T-helper 17 cell (primary cell): ENCODE data around the gene GPRC5C. TPM values are rescaled to one million over a fixed set of nuclear protein-coding genes. Genes with fewer than 3 reads are reported as not detected.

Source experiments
- ATAC-seq: fragments of 150-1000 bp; cut with Tn5 transposase; 2 replicates; pipeline ENCODE4 v1.10.0; 2021; ENCODE audit warnings: mild to moderate bottlenecking, moderate library complexity
- DNase-seq, 3 donors: peaks; one replicate each; pipeline versions ENCODE4 v3.0.0 to v3.0.0-alpha.2; 2020 to 2021
- H3K9me3 ChIP-seq: one replicate; pipeline ENCODE4 v1.7.0; 2013; ENCODE audit warnings: low read length, mild to moderate bottlenecking; ENCODE audit not compliant: control insufficient read depth, poor library complexity, severe bottlenecking
- H3K27ac Mint-ChIP-seq: one replicate; pipeline ENCODE4 v1.8.0; 2022; ENCODE audit warnings: mild to moderate bottlenecking, moderate library complexity, mixed read lengths
- H3K27me3 Mint-ChIP-seq: one replicate; pipeline ENCODE4 v1.8.0; 2022; ENCODE audit warnings: mixed read lengths
- H3K36me3 Mint-ChIP-seq: one replicate; pipeline ENCODE4 v1.8.0; 2022; ENCODE audit warnings: low read depth, mixed read lengths
- H3K4me1 Mint-ChIP-seq: one replicate; pipeline ENCODE4 v1.8.0; 2022; ENCODE audit warnings: mild to moderate bottlenecking, mixed read lengths
- H3K4me3 Mint-ChIP-seq: one replicate; pipeline ENCODE4 v1.8.0; 2022; ENCODE audit warnings: mild to moderate bottlenecking, moderate library complexity, mixed read lengths
- total RNA-seq, 4 donors: library from RNA in 2 of 4; stranded (reverse) in 2 of 4; gene quantifications; one replicate each; pipeline ENCODE4 v1.2.3 and lab custom pipeline; 2022 to 2026

The GPRC5C gene
- total RNA-seq, 2 donors from 2014 or later, result 0.18 TPM; not detected in 1

- H3K27ac Mint-ChIP-seq, result no peak within 1 kb of the TSS
- DNase-seq (no peak), ATAC-seq (no peak)
- H3K9me3 ChIP-seq, result no peaks in the 10 kb centered on the region
- no peak within 1 kb of the TSS for H3K4me3 Mint-ChIP-seq
- peaks cover 34% of the 10 kb centered on the region for H3K4me1 Mint-ChIP-seq
- no peaks in the 10 kb centered on the region for H3K27me3 Mint-ChIP-seq
- no peaks in the 10 kb centered on the region for H3K36me3 Mint-ChIP-seq
These were observed 34.4 kb downstream of the GPRC5C start, which contains the start of gene CD300A for GRCh38 chr17:74466111-74466827. TSS of gene CD300A (plus strand) at chr17:74466634. CDS start at chr17:74466704, 70 bp downstream.

DNA sequence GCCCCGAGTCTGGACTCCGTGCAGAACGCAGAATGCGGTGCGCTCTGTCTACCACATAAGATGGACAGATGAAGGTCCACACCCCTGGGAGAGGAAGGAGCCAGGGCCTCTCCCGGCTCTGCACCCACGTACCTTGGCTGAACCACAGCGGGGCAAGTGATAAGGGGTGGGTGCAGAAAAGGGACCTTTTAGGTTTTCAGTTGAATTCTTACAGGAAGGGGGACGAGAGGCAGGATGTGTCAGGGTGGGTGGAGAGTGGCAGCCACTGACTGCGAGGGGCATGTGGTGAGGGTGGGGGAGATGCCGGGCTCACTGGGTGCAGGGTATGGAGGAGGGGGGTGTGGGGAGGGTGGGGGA lies 34.9 kb downstream of the GPRC5C start:
- Mint-ChIP-seq H3K27me3 (no peaks in the 10 kb centered on the region), H3K27ac (no peak overlapping the region), H3K36me3 (no peaks in the 10 kb centered on the region), H3K4me1 (peaks cover 35% of the 10 kb centered on the region), H3K4me3 (no peak overlapping the region)
- H3K9me3 ChIP-seq, result no peaks in the 10 kb centered on the region
- ATAC-seq (no peak), DNase-seq (no peak)

DNA sequence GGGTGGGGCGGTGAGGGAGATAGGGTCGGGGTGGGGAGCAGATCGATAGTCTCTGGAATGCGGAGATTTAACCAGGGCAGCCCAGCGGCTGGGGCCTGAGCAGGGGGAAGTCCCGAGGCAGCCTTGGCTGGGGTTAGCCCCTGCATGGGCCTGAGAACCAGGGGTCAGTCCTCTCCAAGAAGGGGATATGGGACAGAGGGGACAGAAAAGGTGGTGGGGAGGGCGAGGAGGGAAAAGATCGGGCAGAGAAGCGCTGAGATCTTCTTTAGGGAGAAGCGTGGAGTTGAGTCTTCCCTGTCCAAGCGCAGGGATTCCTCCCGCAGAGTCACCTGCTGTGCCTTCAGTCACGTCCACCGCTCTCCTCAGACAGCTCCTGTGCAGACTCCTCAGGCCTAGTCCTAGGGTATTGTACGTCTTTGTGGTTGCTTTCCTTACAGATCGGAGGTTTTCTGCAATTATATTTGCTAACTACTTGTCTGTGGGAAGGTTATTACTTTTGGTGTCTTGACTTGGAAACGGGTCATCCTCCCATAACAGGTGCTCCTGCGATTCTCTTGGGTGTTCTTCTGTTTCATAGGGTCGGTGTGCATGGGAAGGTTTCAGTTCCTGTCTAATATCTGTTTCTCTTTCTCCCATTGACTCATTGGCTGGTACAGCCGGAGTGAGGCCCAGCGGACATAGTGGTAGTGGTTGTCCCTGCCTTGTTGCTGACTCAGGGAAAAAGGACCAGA lies 35.5 kb downstream of the GPRC5C start:
- H3K36me3 Mint-ChIP-seq, result no peaks in the 10 kb centered on the region
- peaks cover 34% of the 10 kb centered on the region for H3K4me1 Mint-ChIP-seq
- no peak overlapping the region for H3K27ac Mint-ChIP-seq
- H3K27me3 Mint-ChIP-seq, result no peaks in the 10 kb centered on the region
- no peak overlapping the region for H3K4me3 Mint-ChIP-seq
- ATAC-seq, result no peak
- no peak for DNase-seq
- no peaks in the 10 kb centered on the region for H3K9me3 ChIP-seq

- no peak for DNase-seq
- Mint-ChIP-seq H3K27ac (peak overlapping the region; percentile 60), H3K36me3 (peaks cover 4% of the 10 kb centered on the region), H3K27me3 (no peaks in the 10 kb centered on the region), H3K4me1 (peaks cover 28% of the 10 kb centered on the region), H3K4me3 (no peak overlapping the region)
- no peak for ATAC-seq
- H3K9me3 ChIP-seq, result no peaks in the 10 kb centered on the region
These were observed 39.5 kb downstream of the GPRC5C start for GRCh38 chr17:74471341-74471740.

GRCh38 chr17:74472890-74473289 lies 41.0 kb downstream of the GPRC5C start:
- H3K27ac Mint-ChIP-seq, result no peak overlapping the region
- H3K27me3 Mint-ChIP-seq, result no peaks in the 10 kb centered on the region
- H3K4me3 Mint-ChIP-seq, result peak overlapping the region; percentile 76
- H3K4me1 Mint-ChIP-seq, result peaks cover 23% of the 10 kb centered on the region
- no peak for ATAC-seq
- H3K9me3 ChIP-seq, result no peaks in the 10 kb centered on the region
- H3K36me3 Mint-ChIP-seq, result peaks cover 4% of the 10 kb centered on the region
- DNase-seq, result no peak

- Mint-ChIP-seq H3K36me3 (peaks cover 4% of the 10 kb centered on the region), H3K27ac (peak overlapping the region; percentile 48)
These were observed 41.4 kb downstream of the GPRC5C start for GRCh38 chr17:74473294-74473693.

DNA sequence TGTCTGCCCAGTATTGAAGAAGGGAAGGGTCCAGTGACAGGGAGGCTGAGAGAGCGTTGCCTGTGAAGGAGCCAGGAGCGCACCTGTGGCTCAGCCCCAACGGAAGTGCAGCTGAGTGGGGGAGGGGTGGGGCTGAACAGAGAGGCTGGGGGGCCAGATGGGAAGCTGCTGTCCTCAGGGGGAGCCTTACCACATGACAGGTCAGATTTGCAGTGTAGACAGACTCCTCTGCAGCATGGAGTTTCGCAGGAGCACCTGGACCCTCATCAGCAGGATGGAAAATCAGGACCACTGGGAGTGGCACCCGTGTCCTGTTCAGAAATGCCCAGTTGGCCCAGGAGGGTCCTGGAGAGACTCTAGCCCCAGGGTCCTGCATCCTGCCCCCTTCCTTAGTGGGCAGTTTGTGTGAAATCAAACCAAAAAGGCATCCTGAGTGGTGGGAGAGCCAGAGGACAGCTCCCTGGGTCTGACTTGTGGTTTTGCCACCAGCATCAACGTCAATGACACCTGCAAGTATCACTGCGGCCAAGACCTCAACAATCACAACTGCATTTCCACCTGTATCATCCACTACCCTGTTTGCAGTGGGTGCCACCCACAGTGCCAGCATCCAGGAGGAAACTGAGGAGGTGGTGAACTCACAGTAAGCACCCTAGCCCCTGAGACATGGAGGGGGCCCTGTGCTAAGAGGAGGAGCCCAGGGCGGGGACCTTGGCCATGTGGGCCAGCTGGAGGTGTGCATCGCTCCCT lies 42.3 kb downstream of the GPRC5C start:
- Mint-ChIP-seq H3K4me3 (peak overlapping the region; percentile 76), H3K36me3 (peaks cover 4% of the 10 kb centered on the region), H3K27ac (peak overlapping the region; percentile 48), H3K27me3 (no peaks in the 10 kb centered on the region), H3K4me1 (peaks cover 36% of the 10 kb centered on the region)
- H3K9me3 ChIP-seq, result no peaks in the 10 kb centered on the region
- DNase-seq, result no peak
- peak; percentile 61 for ATAC-seq

More at GRCh38 chr17:74473294-74473693, 41.4 kb downstream of the GPRC5C start:
- Mint-ChIP-seq H3K4me3 (peak overlapping the region; percentile 76), H3K4me1 (peaks cover 27% of the 10 kb centered on the region), H3K27me3 (no peaks in the 10 kb centered on the region)
- ATAC-seq (no peak), DNase-seq (no peak)
- no peaks in the 10 kb centered on the region for H3K9me3 ChIP-seq

DNA sequence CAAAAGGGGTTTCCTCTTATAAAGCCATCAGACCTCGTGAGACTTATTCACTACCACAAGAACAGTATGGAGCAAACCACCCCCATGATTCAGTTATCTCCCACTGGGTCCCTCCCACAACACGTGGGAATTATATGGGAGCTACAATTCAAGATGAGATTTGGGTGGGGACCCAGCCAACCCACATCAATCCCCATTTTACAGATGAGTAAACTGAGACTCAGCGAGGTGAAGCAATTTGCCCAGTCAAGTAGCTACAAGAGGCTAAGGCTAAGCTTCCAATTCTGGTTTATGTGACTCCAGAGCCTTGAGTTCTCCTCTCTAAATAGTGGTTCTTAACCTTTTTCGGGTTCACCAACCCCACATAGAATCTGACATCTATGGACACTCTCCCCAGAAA lies 43.3 kb downstream of the GPRC5C start:
- no peak overlapping the region for H3K4me3 Mint-ChIP-seq
- H3K9me3 ChIP-seq, result no peaks in the 10 kb centered on the region
- H3K36me3 Mint-ChIP-seq, result peaks cover 4% of the 10 kb centered on the region
- H3K27me3 Mint-ChIP-seq, result no peaks in the 10 kb centered on the region
- DNase-seq (no peak), ATAC-seq (no peak)
- H3K27ac Mint-ChIP-seq, result peak overlapping the region; percentile 48
- peaks cover 39% of the 10 kb centered on the region for H3K4me1 Mint-ChIP-seq

DNA sequence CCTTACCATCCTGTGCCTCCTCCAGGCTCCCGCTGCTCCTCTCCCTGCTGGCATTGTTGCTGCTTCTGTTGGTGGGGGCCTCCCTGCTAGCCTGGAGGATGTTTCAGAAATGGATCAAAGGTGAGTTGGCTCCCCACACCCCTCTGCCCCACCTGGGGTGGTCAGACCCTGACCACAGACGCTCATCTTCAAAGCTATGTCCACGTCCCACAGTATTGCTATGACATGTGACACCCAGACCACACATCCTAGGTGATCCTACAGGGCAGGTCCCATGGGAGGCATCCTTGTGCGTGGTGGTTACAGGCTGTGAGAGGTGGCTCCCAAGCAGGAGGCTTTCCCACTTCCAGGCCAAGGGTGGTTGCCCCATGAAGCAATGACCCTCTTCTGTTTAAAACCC lies 45.5 kb downstream of the GPRC5C start:
- H3K4me3 Mint-ChIP-seq, result no peak overlapping the region
- no peaks in the 10 kb centered on the region for H3K9me3 ChIP-seq
- no peak for ATAC-seq
- H3K4me1 Mint-ChIP-seq, result peaks cover 33% of the 10 kb centered on the region
- H3K27me3 Mint-ChIP-seq, result no peaks in the 10 kb centered on the region
- DNase-seq, result no peak
- no peak overlapping the region for H3K27ac Mint-ChIP-seq
- H3K36me3 Mint-ChIP-seq, result peaks cover 4% of the 10 kb centered on the region

GRCh38 chr17:74478420-74479100 lies 46.7 kb downstream of the GPRC5C start:
- no peak for DNase-seq
- H3K9me3 ChIP-seq, result no peaks in the 10 kb centered on the region
- H3K4me1 Mint-ChIP-seq, result peaks cover 31% of the 10 kb centered on the region

GRCh38 chr17:74480290-74480689 lies 48.4 kb downstream of the GPRC5C start:
- Mint-ChIP-seq H3K4me1 (peaks cover 26% of the 10 kb centered on the region), H3K36me3 (peaks cover 4% of the 10 kb centered on the region), H3K27ac (peak overlapping the region; percentile 84), H3K4me3 (peak overlapping the region; percentile 67), H3K27me3 (no peaks in the 10 kb centered on the region)
- ATAC-seq (no peak), DNase-seq (no peak)
- no peaks in the 10 kb centered on the region for H3K9me3 ChIP-seq

More at GRCh38 chr17:74478420-74479100, 46.7 kb downstream of the GPRC5C start:
- peak overlapping the region; percentile 77 for H3K4me3 Mint-ChIP-seq
- peak overlapping the region; percentile 84 for H3K27ac Mint-ChIP-seq
- H3K27me3 Mint-ChIP-seq, result no peaks in the 10 kb centered on the region
- peak; percentile 69 for ATAC-seq
- H3K36me3 Mint-ChIP-seq, result peaks cover 4% of the 10 kb centered on the region

GRCh38 chr17:74481621-74482020 lies 49.7 kb downstream of the GPRC5C start:
- DNase-seq (no peak), ATAC-seq (no peak)
- H3K27ac Mint-ChIP-seq, result no peak overlapping the region
- H3K4me1 Mint-ChIP-seq, result peaks cover 28% of the 10 kb centered on the region
- no peak overlapping the region for H3K4me3 Mint-ChIP-seq
- H3K9me3 ChIP-seq, result no peaks in the 10 kb centered on the region
- H3K36me3 Mint-ChIP-seq, result no peaks in the 10 kb centered on the region
- no peaks in the 10 kb centered on the region for H3K27me3 Mint-ChIP-seq

- Mint-ChIP-seq H3K4me1 (peaks cover 16% of the 10 kb centered on the region), H3K36me3 (no peaks in the 10 kb centered on the region), H3K27ac (no peak overlapping the region), H3K27me3 (no peaks in the 10 kb centered on the region), H3K4me3 (no peak overlapping the region)
- DNase-seq, result no peak
- no peaks in the 10 kb centered on the region for H3K9me3 ChIP-seq
- no peak for ATAC-seq
These were observed 52.2 kb downstream of the GPRC5C start for GRCh38 chr17:74484066-74484465.
